ENCODE measurements around the gene TEX2.

GRCh38 chr17:64139542-64139941 is 123.5 kb downstream of the TEX2 start:
- TF ChIP-seq EZH2 (IDR thresholded peaks at IDR 0.05; ENCODE audit: borderline replicate concordance, insufficient read depth, low read depth, low read length, poor library complexity, severe bottlenecking) (no peak), CTCF (IDR thresholded peaks at IDR 0.05) (no peak)
